IMR-90 (cell line): Measurements from ENCODE around the gene DEFB129. TPM values are rescaled to one million over a fixed set of nuclear protein-coding genes. Genes with fewer than 3 reads are reported as not detected.

Experiments
- ATAC-seq: fragments of 200-7000 bp; cut with Tn5 transposase; 2 replicates; pipeline ENCODE4 v1.9.1; 2020; ENCODE audit warnings: low read depth, mild to moderate bottlenecking, moderate library complexity
- BruUV-seq: library from RNA; stranded (reverse); fragments of 400-500 nt; replicated peaks from 2 replicates; lab custom pipeline; 2021; lab: Mats Ljungman, UMichigan
- CTCF ChIA-PET: fragments of 300-600 bp; formaldehyde crosslinking; extraction: SDS; loops from one replicate; lab custom pipeline; 2021; ENCODE audit warnings: antibody characterized with exemption; lab: Yijun Ruan, JAX
- POLR2A ChIA-PET: fragments of 300-600 bp; sonication (Branson Sonifier 250); formaldehyde crosslinking; loops from one replicate; lab custom pipeline; 2022; ENCODE audit warnings: antibody characterized with exemption; ENCODE audit not compliant: unreplicated experiment; lab: Charles Lee
- DNase-seq: peaks from one replicate; pipeline ENCODE4 v3.0.0; 2013
- H2AFZ ChIP-seq: replicated peaks from 2 replicates; pipeline ENCODE3; 2013; ENCODE audit warnings: low read length, mild to moderate bottlenecking; ENCODE audit not compliant: poor library complexity
- H2AK5ac ChIP-seq: 2 replicates; pipeline ENCODE4 v1.6.1; 2013; ENCODE audit warnings: low read depth, low read length, inconsistent platforms
- H2AK9ac ChIP-seq: replicated peaks from 2 replicates; pipeline ENCODE3; 2013; ENCODE audit warnings: mild to moderate bottlenecking, low read depth, low read length, moderate library complexity; ENCODE audit not compliant: poor library complexity
- H2BK120ac ChIP-seq: 2 replicates; pipeline ENCODE4 v1.6.1; 2013; ENCODE audit warnings: low read depth, low read length, inconsistent platforms
- H2BK15ac ChIP-seq: 3 replicates; pipeline ENCODE4 v1.6.1; 2013; ENCODE audit warnings: low read depth, low read length, inconsistent platforms
- H2BK20ac ChIP-seq: 2 replicates; pipeline ENCODE4 v1.6.1; 2013; ENCODE audit warnings: low read depth, mild to moderate bottlenecking, inconsistent platforms, low read length, moderate library complexity
- H2BK5ac ChIP-seq: 2 replicates; pipeline ENCODE4 v1.6.1; 2013; ENCODE audit warnings: mild to moderate bottlenecking, low read depth, low read length, inconsistent platforms; ENCODE audit not compliant: poor library complexity, severe bottlenecking
- H3K14ac ChIP-seq: replicated peaks from 2 replicates; pipeline ENCODE4 v1.6.1; 2013; ENCODE audit warnings: low read depth, low read length, inconsistent platforms
- H3K18ac ChIP-seq: 2 replicates; pipeline ENCODE4 v1.6.1; 2013; ENCODE audit warnings: low read depth, low read length, control low read depth
- H3K23ac ChIP-seq: 2 replicates; pipeline ENCODE4 v1.6.1; 2013; ENCODE audit warnings: low read depth, low read length, inconsistent platforms
- H3K27ac ChIP-seq: 2 replicates; pipeline ENCODE4 v1.5.1; 2013; ENCODE audit warnings: mild to moderate bottlenecking, control low read depth, low read length; ENCODE audit not compliant: insufficient read depth
- H3K27me3 ChIP-seq: 2 replicates; pipeline ENCODE4 v1.6.1; 2013; ENCODE audit warnings: low read length; ENCODE audit not compliant: control insufficient read depth, insufficient read depth
- H3K36me3 ChIP-seq: 2 replicates; pipeline ENCODE4 v1.6.1; 2013; ENCODE audit warnings: low read length, mixed read lengths; ENCODE audit not compliant: control insufficient read depth, insufficient read depth
- H3K4ac ChIP-seq: 2 replicates; pipeline ENCODE4 v1.6.1; 2013; ENCODE audit warnings: low read depth, low read length, inconsistent platforms
- H3K4me1 ChIP-seq: 2 replicates; pipeline ENCODE4 v1.6.1; 2013; ENCODE audit warnings: low read length, mixed read lengths; ENCODE audit not compliant: control insufficient read depth, insufficient read depth
- H3K4me2 ChIP-seq: 2 replicates; pipeline ENCODE4 v1.6.1; 2013; ENCODE audit warnings: low read depth, mild to moderate bottlenecking, control low read depth, low read length, moderate library complexity
- H3K4me3 ChIP-seq: 2 replicates; pipeline ENCODE4 v1.5.1; 2013; ENCODE audit warnings: low read depth, mild to moderate bottlenecking, control low read depth, low read length, moderate library complexity; ENCODE audit not compliant: insufficient read depth
- H3K56ac ChIP-seq: 2 replicates; pipeline ENCODE4 v1.6.1; 2013; ENCODE audit warnings: low read length, inconsistent platforms; ENCODE audit not compliant: insufficient read depth; ENCODE audit errors: extremely low read depth
- H3K79me1 ChIP-seq, 2 experiments: 2 replicates each; pipeline ENCODE4 v1.6.1; 2013; ENCODE audit warnings: low read length in 2 of 2, inconsistent platforms in 1 of 2, low read depth in 1 of 2
- H3K9ac ChIP-seq: 2 replicates; pipeline ENCODE4 v1.6.1; 2013; ENCODE audit warnings: low read depth, low read length, control low read depth
- H3K9me1 ChIP-seq: 2 replicates; pipeline ENCODE4 v1.6.1; 2013; ENCODE audit warnings: low read length, inconsistent platforms; ENCODE audit not compliant: insufficient read depth
- H3K9me3 ChIP-seq: 2 replicates; pipeline ENCODE4 v1.6.1; 2013; ENCODE audit warnings: low read length; ENCODE audit not compliant: control insufficient read depth, insufficient read depth
- H4K20me1 ChIP-seq: 2 replicates; pipeline ENCODE4 v1.6.1; 2013; ENCODE audit warnings: low read length, inconsistent platforms; ENCODE audit not compliant: insufficient read depth
- H4K5ac ChIP-seq: 2 replicates; pipeline ENCODE4 v1.6.1; 2013; ENCODE audit warnings: mild to moderate bottlenecking, low read depth, low read length, control low read depth
- H4K8ac ChIP-seq, 2 experiments: 2 replicates each; pipeline ENCODE4 v1.6.1; 2013; ENCODE audit warnings: low read depth in 2 of 2, low read length in 2 of 2, control low read depth in 1 of 2, inconsistent platforms in 1 of 2
- H4K91ac ChIP-seq: 2 replicates; pipeline ENCODE4 v1.6.1; 2013; ENCODE audit warnings: low read depth, low read length, inconsistent platforms; ENCODE audit not compliant: insufficient read depth
- CEBPB ChIP-seq: IDR thresholded peaks from 2 replicates; pipeline ENCODE4 v1.6.1; 2012; ENCODE audit warnings: low read depth, low read length, improper control_type of control experiment
- CHD1 ChIP-seq: IDR thresholded peaks from 2 replicates; pipeline ENCODE4 v1.6.1; 2012; ENCODE audit warnings: low read depth, low read length, improper control_type of control experiment
- MAFK ChIP-seq: IDR thresholded peaks from 2 replicates; pipeline ENCODE4 v1.6.1; 2012; ENCODE audit warnings: low read depth, low read length, improper control_type of control experiment
- MXI1 ChIP-seq: IDR thresholded peaks from 2 replicates; pipeline ENCODE4 v1.6.1; 2012; ENCODE audit warnings: low read depth, mild to moderate bottlenecking, low read length, moderate library complexity, borderline replicate concordance
- NFE2L2 ChIP-seq: fragments of 150-350 bp; IDR thresholded peaks from 2 replicates; pipeline ENCODE4 v1.6.1; 2016; ENCODE audit warnings: low read depth, mild to moderate bottlenecking, low read length
- POLR2A ChIP-seq: IDR thresholded peaks from 2 replicates; pipeline ENCODE4 v1.6.1; 2012; ENCODE audit warnings: mild to moderate bottlenecking, low read depth, low read length
- SMC3 ChIP-seq: fragments of 150-350 bp; IDR thresholded peaks from 2 replicates; pipeline ENCODE4 v1.6.1; 2016; ENCODE audit warnings: low read depth, mild to moderate bottlenecking, antibody characterized with exemption, low read length, moderate library complexity
- WGBS, 2 experiments: methylation state at CpG; one replicate each; pipeline versions ENCODE4 v1.1.5 to v1.1.7; 2013; ENCODE audit warnings: missing lambda C conversion rate in 2 of 2; ENCODE audit not compliant: insufficient read length in 1 of 2; ENCODE audit errors: extremely low coverage in 2 of 2; 5-methylcytosine and 5-hydroxymethylcytosine counted together
- dilution Hi-C: fragments of 300-500 bp; cut with HindIII; formaldehyde crosslinking; loops from one replicate; pipeline ENCODE4 v1.14.3; 2018; ENCODE audit warnings: low sequenced_read_pairs; ENCODE audit not compliant: unreplicated experiment
- in situ Hi-C: fragments of 300-500 bp; cut with MboI; formaldehyde crosslinking; loops from 3 replicates; pipeline ENCODE4 v1.14.3; 2019; ENCODE audit warnings: low sequenced_read_pairs, inconsistent platforms, mixed read lengths
- intact Hi-C: fragments of 100-400 bp; cut with micrococcal nuclease; formaldehyde crosslinking; loops from 2 replicates; pipeline ENCODE4 v1.10.0; 2022
- polyA plus RNA-seq, 3 experiments: library from polyadenylated mRNA; depleted of rRNA; stranded (reverse); fragments of >200 nt; gene quantifications; 2 replicates each; pipeline ENCODE4 v1.2.3, GENCODE V29; 2012; ENCODE audit warnings: low replicate concordance in 1 of 3
- total RNA-seq: library from RNA; depleted of rRNA; stranded (reverse); fragments of >200 nt; gene quantifications from 2 replicates; pipeline ENCODE4 v1.2.3, GENCODE V29; 2012
- TF ChIP-seq, protein P1 (sequence below): fragments of 150-350 bp; IDR thresholded peaks from 2 replicates; pipeline ENCODE4 v1.6.1; 2016; ENCODE audit warnings: low read depth, mild to moderate bottlenecking, low read length, moderate library complexity, borderline replicate concordance

Gene DEFB129
- total and polyA plus RNA-seq, 2 of the 4 experiments (the other 2 are of a cell fraction): not detected

DNA sequence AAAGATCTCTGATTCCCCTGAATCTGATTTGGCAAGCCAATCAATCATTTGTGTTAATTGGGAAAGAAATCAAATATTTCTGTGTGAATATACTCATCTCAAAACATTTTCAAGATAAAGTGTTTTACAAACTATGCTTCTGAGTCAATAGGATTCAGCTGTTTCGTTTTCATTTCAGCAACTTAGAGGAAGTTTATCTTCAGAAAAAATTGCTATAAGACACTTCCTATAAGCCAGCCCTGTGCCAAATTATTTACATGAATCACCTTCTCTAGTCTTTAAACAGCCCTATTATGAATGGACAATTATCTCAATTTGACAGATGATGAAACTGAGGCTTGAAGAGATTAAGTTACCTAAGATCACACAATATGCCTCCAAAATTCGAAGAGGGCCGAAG lies 10.9 kb downstream of the DEFB129 start:
- no peak overlapping the region for H2AK5ac ChIP-seq
- DNase-seq (no peak), ATAC-seq (peak; percentile 40; the same call in 1 of the 2 replicates)
- no peak overlapping the region for H3K23ac ChIP-seq
- H3K4me2 ChIP-seq: peak overlapping the region; percentile 34; the same call in 1 of the 2 replicates
- intact Hi-C loops (no loop called here), dilution Hi-C loops (no loop called here), in situ Hi-C loops (no loop called here)
- no TSS peak for BruUV-seq
- H3K9me3 ChIP-seq: no peaks in the 10 kb centered on the region
- no peak overlapping the region for H2BK5ac ChIP-seq
- no peak overlapping the region for H3K27ac ChIP-seq
- no peak overlapping the region for H4K8ac ChIP-seq
- no peak overlapping the region for H2BK120ac ChIP-seq
- no peak overlapping the region for H3K56ac ChIP-seq
- H4K91ac ChIP-seq: no peak overlapping the region
- H3K36me3 ChIP-seq: no peaks in the 10 kb centered on the region
- H3K14ac ChIP-seq: no peak overlapping the region
- no peaks in the 10 kb centered on the region for H3K9me1 ChIP-seq
- no peak overlapping the region for H3K4me3 ChIP-seq
- H2BK15ac ChIP-seq: no peak overlapping the region
- CTCF ChIA-PET: no interaction called here
- no peak overlapping the region for H3K18ac ChIP-seq
- no peaks in the 10 kb centered on the region for H3K79me1 ChIP-seq
- TF ChIP-seq, protein P1, sequence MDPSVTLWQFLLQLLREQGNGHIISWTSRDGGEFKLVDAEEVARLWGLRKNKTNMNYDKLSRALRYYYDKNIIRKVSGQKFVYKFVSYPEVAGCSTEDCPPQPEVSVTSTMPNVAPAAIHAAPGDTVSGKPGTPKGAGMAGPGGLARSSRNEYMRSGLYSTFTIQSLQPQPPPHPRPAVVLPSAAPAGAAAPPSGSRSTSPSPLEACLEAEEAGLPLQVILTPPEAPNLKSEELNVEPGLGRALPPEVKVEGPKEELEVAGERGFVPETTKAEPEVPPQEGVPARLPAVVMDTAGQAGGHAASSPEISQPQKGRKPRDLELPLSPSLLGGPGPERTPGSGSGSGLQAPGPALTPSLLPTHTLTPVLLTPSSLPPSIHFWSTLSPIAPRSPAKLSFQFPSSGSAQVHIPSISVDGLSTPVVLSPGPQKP: no peak
- TF ChIP-seq MAFK (no peak), POLR2A (no peak), CEBPB (no peak), CHD1 (no peak), SMC3 (no peak), NFE2L2 (no peak), MXI1 (no peak)
- POLR2A ChIA-PET: no interaction called here
- H3K4me1 ChIP-seq: no peaks in the 10 kb centered on the region
- H2BK20ac ChIP-seq: no peak overlapping the region
- no CpG with 5 or more reads among the region's 3 CpGs for WGBS, 2 experiments
- H3K9ac ChIP-seq: no peak overlapping the region
- H2AFZ ChIP-seq: no peak overlapping the region
- H3K27me3 ChIP-seq: peaks cover 2% of the 10 kb centered on the region; the same call in 1 of the 2 replicates
- no peak overlapping the region for H2AK9ac ChIP-seq
- H3K4ac ChIP-seq: no peak overlapping the region
- H4K20me1 ChIP-seq: no peaks in the 10 kb centered on the region
- H4K5ac ChIP-seq: no peak overlapping the region
